ENCODE results near the gene SPNS2. TPM values are rescaled to one million over a fixed set of nuclear protein-coding genes. Genes with fewer than 3 reads are reported as not detected.

Gene SPNS2
- total RNA-seq, 1 donor from 2014 or later = 0.56 TPM

DNA sequence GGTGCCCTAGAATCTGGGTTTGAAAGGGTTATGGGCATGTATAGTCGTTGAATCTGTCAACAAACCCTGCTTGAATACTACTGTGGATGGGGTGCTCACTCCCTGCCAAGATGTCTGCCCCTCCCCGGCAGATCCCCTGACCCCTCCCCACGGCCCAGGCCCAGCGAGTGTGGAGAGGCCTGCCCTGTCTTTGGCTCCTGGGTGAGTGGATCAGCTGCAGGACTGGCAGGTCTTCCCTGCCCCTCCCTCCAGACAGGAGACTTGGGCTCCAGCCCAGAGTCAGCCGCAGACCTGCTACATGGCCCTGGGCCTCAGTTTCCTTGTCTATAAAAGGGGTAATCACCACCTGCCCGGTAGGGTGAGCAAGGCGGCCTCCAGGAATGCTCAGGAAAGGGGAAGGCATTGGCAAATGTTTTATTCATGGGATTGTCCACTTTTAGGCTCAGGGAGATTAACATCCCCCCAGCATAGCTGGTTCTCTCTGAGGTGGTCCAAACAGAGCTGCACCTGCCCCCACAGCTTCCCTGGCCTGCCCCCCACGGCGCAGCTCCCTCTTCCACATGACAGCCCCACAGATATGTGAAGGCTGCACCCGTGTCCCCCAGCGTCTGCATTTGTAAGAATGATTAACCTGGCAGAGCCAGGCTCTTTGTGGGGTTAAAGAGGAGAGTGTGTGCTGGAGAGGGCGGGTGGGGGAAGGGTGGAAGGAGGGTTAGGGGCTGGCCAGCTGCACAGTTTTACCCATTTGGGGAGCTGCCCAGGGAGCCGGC lies 18.5 kb upstream of the SPNS2 start:
- no peak for DNase-seq (ENCODE audit: low read depth)

DNA sequence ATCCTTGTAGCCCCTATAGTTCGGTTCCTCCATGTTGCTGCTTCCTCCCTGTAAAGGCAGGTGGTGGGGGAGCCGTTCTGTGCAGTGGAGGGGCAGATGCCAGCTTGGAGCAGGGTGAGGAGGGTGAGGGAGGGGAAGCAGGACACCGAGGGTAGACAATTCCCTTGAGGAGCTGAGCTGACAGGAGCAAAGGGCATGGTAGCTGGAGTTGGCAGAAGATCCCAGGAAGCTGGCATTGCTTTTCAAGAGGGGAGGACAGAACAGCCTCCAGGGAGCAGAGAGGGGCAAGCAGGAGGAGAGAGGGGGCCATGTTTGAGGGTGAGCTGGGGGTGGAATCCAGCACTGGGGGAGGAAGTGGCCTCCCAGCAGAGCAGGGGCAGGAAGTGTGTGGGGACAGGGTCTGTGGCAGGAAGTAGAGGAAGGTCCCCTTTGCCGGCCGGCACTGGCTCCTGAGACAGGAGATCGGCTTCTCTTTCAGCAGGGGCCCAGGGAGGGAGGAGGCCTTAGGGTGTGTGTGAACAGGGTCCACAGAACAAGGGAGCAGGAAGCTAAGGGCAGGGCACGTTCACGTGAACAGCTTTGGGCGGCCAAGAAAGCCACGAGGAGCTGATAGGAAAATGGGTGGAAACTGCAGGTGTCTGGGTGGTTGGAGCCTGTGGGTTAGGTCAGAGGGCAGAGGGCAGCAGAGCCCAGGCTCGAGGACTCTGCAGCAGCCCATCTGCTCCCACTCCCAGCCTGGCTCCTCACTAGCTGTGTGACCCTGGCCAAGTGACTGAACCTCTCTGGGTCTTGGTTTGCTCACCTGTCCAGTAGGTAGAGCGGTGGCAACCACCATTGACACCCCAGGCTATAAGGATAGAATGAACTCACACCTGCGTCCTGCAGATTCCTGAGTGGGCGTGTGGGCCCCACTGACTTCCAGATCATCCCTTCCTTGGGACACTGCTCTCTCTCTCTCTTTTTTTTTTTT lies 17.5 kb upstream of the SPNS2 start:
- no peak for DNase-seq (ENCODE audit: low read depth)

DNA sequence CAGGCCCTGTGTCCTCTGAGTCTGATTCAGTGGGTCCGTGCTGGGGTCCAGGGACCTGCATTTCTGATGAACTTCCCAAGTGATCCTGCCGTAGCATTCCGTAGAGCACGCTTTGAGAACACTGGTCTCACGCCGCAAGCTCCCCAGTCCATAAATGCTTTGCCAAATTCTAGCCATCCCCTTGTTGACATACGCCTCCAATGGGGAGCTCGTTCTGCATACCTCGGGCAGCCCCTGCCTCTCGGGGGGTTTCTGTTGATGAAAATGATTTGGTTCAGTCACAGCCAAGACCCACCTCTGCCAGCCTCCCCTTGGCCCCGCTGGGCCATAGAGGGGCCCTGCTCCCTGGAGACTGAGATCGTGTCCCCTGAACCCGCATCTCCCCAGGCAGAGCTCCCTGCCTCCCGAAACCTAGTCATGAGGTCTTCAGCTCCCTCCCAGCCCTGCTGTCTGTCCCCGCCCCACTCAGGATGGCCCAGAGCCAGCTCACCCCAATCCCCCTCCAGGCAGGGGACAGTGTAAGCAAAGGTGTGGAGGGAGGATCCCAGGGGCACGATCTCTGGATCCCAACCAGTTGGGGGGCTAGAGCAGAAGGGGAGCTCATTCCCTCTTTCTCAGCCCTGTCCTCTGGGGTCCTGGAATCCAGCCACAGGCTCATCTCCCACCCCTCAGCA lies 16.2 kb upstream of the SPNS2 start:
- no peak for DNase-seq (ENCODE audit: low read depth)

DNA sequence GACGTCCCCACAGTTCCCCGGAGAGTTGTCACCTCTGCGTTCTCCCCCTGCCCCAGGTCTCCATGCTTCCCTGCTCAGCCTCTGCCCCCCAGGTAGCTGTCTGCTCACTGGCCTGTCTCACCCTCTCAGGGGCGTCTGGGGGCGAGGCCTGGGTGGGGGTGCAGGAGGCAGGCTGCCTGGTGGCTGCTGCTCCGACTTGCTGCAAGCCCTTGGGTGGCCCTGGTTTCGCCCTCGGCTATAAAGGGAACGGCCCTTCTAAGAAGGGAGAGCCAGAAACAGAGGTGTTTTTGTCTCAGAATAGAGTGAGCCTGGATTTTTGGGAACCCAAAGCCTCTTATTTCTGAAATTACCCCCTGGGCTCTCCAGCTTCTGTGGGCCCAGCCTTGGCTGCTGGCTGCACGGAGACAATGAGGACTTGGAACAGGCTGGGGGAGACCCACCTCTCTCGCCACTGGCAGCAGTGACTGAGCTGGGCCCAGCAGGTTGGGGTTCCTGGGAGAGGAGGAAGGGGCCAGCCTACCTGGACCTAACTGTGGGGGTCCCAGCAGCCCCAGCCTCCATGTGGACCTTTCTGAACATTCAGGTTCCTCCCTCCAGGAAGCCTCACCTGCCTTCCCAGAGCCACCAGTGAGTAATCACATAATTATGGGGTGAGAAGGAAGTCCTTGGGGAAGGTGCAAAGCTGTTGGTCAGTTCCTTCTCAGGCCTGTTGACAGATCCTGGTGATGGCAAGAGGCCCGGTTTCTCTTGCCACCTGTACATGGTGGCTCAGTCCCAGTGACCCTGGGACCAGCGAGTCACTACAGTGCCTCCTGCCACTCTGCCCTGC lies 15.5 kb upstream of the SPNS2 start:
- DNase-seq (ENCODE audit: low read depth) = peak; percentile 44

DNA sequence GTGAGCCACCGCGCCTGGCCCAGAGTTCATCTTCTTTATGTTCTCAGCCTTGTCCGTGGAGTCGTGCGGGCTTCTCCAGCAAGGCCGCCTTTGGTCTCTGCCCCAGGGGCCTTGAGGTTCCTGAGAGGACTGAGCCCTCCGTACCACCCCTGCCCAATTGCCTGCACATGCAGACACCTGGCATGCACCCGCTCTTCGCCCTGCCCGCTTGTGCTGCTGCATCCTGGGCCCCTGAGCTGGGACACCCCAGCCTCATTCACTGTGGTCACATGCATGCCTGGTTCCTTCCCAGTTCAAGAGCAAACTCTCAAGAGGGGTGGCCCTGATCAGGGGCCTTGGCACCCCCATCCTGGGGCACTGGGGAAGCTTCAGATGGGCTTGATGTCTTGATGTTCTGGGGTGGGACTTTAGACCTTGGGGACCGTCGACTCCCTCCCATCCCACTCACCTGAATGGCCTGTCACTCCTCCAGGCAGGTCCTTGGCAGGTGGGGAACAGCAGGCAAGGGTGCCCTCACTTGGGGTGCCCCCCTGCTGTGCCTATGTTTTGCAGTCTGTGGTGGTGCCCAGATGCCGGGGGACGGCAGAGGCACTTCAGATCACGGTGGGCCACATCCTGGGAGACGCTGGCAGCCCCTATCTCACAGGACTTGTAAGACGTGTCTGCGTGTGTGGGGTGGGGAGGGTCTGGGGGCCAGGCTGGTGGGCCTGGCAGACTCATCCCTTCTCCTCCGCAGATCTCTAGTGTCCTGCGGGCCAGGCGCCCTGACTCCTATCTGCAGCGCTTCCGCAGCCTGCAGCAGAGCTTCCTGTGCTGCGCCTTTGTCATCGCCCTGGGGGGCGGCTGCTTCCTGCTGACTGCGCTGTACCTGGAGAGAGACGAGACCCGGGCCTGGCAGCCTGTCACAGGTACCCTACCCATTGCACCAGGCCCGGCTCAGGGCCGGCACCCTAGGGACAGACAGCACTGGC lies 12.7 kb upstream of the SPNS2 start:
- no peak for DNase-seq (ENCODE audit: low read depth)

DNA sequence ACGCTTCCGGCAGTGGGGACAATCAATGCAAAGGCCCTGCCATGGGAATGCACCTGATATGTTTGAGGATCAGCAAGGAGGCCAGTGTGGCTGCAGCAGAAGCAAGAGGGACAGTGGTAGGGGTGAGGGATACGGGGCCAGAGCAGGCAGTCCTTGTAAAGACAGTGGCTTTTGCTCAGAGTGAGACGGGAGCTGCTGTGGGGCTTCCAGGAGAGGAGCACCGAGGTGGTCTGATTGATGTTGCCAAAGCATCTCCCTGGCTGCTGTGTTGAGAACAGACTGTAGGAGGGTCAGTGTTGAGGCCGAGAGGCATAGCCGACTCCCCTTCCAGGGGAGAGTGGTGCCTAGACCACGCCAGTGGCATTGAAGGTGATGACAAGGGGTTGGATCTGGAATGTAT lies 11.4 kb upstream of the SPNS2 start:
- DNase-seq (ENCODE audit: low read depth) = no peak

DNA sequence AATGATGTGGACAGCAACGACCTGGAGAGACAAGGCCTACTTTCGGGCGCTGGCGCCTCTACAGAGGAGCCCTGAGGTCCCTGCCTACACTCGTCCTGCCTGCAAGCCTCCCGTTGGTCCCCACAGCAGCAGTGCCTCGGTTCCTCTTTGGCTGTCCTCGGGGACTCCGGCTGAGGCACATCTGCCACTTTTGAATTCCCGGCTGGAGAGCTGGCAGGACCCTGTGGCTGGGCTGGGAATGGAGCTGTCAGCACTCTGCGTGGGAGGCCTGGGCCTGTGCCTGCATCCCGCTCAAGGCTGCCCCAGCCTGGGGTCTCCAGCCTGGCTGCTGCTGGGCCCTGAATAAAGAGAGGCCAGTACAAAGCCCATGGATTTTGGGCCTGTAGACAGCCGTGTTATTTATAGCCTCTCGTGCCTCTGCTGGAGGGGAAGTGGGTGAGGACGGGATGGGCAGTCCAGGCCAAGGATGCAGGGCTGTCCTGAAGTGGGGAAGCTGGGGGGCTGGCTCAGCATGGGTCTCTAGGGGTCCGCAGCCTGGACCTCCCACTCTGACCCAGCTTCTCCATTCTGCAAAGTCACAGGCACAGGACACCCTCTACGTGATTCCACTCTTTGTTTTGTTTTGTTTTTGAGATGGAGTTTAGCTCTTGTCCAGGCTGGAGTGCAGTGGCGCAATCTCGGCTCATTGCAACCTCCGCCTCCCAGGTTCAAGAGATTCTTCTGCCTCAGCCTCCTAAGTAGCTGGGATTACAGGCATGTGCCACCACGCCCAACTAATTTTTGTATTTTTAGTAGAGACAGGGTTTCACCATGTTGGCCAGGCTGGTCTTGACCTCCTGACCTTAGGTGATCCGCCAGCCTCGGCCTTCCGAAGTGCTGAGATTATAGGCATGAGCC lies 10.6 kb upstream of the SPNS2 start:
- DNase-seq (ENCODE audit: low read depth) = no peak

DNA sequence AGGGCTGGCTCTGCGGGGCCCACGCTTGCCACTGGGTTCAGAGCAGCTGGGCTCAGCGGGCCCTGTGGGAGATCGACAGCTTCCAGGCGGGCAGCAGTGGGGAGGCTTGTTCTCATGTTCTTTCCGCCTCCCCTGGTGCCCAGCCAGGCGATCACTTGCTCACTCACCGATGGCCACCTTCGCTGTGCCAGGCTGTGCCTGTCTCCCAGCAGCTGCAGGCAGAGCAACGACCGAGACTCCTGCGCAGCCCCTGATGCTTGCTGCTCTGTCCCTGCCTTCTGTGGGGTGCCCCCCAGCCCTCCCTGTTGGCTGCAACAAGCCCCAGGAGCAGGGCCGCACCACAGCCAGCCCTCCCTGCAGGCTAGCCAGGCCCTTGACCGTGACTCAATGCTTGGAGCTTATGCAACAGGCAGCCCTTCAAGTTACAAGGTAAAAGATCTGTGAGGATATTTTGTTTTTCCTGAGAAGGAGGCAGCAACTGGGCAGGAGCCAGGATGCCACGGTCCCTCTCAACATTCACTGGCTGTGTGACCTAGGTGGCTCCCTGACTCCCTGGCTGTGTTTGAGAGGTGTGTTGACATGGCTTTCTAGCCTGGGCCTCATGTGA lies 9.6 kb upstream of the SPNS2 start:
- DNase-seq (ENCODE audit: low read depth) = no peak

DNA sequence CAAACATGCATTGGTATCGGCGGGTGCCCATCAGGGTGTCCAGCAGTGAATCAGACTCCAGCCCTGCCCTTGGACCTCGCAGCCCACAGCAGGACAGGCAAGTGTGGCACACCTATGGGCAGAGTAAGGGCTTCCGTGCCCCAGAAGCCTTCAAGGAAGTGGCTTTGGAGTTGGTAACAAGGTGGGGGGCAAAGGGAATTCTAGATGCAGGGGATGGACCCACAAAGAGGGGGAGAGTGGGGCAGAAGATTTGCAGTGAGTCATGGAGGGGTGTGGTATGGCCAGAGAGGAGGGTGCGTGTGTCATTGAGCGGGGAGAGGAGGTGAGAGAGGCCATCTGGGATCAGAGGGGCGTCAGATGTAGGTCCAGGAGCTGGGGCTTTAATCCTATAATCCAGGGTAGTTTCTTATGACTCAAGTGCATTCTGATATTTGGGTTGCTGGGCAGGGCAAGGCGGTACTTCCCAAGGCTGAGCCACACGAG lies 8.5 kb upstream of the SPNS2 start:
- DNase-seq (ENCODE audit: low read depth) = no peak

DNA sequence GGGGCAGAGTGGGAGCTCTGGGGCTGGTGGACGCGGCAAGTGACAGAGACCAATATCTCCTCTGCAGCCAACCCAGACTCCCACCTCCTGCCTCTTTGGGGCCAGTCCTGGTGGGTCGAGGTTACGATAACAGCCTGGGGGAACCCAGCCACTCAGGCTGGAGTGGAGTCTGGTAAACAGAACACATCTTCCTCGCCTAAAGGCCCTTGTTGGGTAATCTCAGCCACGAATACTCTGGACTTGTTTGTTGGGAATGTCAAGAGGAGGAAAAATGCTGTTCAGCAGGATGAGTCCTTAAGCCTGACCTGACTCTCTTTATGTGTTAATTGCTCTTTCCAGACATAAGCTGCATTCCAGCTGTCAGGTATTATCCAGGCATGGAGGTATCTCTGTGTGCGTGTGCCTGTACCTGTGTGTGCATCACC lies 8.0 kb upstream of the SPNS2 start:
- no peak for DNase-seq (ENCODE audit: low read depth)

DNA sequence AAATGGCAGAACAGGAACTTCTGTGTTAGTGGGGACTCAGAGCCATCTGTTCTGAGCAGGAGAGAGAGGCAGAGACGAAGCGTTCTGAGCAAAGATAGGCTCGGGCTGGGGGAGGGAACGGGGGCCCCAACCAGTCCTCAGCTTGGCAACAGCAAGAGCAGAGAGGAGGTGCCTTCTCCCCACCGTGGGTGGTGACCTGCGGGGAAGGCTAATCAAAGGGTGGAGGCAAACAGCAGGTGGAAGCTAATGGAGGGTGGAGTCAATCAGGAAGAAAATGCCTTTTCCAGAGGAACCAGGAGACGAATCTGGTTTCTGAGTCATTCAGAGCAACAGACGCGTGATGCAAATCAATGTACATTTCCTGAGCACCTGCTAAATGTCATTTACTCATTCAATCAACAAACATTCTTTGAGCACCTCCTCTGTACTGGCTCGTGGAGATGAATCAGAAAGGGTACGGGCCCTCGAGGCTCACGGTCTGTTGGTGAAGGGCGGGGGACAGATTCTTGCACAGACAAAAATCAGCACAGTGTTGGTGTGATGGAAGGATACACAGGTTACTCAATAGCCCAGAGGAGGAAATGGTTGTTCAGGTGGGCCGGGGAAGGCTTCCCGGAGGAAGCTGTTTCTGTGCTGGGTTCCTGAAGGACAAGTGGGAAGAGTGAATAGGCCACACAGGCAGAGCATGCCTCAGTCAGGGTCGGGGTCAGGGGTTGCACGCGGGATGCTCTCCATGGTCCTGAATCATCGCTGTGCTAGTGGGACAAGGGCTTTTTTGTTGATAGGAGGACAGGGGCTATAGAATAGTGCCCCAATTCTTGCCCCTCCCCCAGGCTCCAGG lies 5.7 kb upstream of the SPNS2 start:
- DNase-seq (ENCODE audit: low read depth) = peak; percentile 26

DNA sequence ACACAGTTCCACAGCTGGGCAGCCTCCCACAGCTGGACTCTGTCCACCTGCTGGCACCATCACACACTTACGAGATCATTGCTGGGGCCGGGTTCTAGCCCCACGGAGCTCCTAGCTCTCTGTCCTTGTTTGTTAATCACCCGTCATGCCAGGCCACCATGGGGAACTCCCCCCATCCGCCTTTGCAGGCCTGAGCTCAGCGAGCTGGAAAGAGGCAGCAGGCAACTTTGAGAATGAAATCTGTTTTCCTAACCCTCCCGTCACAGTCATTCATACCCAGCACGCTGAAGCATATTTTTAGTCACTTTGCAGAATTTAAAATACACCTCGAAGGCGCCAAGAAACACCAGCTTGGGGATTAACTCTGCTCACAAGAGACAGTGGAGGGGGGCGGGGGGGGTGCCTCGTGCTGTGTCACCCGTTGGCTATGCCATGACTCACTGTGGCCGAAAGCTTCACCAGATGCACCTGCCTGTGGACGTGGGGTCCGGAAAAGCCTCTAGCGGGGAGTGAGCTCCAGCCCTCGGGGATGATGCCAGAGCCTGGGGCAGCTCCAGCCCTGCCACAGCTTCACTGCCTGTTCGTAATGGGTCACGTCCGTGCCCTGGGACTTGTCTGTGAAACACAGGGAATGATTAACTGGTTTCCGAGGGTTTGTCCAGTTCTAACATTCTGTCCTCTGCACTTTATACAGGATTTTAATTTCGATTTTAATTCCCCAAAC lies 1.4 kb upstream of the SPNS2 start:
- peak; percentile 71 for DNase-seq (ENCODE audit: low read depth)

DNA sequence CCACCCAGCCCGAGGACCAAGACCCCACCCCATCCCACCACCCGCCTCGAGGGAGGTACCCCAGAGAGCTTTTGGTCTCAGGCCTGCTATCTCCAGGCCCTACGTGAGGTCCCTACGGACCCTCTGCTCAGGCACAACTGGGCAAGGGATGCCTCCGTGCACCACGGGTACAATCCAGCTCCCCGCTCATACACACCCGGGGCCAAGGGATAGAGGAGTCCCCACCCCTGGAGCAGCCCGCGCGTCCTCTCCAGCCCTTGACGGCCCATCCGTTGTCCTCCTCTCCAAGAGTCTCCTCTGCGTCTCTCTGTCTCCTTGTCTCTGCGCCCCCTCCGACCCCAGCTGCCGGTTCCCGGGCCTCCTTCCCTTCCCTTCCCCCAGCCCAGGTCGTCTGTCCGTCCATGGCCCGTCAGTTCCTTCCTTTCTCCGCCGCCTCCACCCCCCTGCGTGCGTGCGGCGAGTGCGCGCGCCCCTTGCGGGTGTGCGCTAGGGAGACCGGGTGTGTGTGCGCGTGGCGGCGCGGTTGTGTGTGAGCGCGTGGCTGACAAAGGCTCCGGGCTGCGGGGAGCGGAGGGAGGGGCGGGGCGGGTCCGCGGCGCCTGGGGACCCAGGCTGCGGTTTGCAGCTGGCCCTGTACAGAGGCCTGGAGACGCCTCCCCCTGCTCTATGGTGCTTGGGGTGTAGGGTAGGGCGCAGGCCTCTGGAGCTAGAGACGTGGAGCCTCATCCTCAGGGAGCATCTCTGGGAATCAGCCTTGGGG lies 930 bp downstream of the SPNS2 start:
- DNase-seq (ENCODE audit: low read depth) = no peak

DNA sequence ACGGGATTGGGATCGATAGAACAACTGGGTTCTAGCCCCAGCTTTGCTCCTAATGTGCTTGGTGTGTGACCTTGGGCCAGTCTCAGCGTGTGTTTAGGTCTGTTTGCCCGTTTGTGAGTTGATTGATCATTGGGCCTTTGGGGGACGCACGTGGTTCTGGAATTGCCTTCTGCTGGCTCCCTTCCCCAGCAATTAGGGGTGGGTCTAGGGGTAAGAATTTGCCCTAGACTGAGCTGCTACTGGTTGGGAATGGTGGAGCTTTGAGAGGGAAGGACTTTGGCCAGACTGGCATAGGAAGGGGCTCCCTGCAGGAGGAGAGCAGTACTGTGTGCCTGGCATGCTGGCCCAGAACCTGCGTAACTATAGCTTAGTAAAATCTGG lies 1.5 kb downstream of the SPNS2 start:
- DNase-seq (ENCODE audit: low read depth) = no peak

DNA sequence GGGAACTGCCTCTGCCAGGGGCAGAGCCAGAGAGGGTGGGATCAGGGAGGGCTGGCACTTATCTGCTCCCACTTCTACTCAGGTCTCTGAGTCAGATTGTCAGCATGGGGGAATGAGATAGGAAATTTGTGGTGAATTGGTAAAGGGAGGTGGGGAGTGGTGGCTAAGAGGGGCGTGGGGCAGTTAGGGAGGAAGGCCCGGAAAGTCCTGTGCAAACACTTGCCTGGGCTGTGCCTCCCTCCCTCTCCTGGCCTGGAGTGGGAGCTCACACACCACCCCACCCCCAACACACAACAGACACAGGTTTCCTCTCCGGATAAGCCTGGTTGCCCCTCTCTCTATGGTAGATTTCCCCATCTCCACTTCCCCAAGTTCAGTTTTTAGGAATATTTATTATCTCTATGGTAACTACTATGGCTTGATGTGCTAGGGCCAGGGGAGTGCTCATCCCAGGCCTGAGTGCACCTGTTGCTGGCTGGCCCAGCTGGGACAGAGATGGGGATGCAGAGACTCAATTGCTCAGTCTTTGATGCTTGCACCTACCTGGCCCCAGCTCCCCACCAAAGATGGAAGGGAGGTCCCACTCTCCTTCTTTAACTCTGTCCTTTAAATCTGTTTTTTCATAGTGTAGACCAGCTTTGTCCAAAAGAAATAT lies 2.7 kb downstream of the SPNS2 start:
- no peak for DNase-seq (ENCODE audit: low read depth)
